GM21529 (cell line): ENCODE results near the gene MADD.

Experiments used
- ATAC-seq: cut with Tn5 transposase; IDR thresholded peaks from one replicate; pipeline ENCODE4 v1.9.1; 2021; ENCODE audit not compliant: unreplicated experiment

MADD gene

GRCh38 chr11:47379317-47379716, 109.4 kb downstream of the MADD start:
- ATAC-seq, result no peak
